Activated naive CD4-positive, alpha-beta T cell treated with anti-CD3 and anti-CD28 coated beads, Interleukin-2, amount 10 ng/mL, durations not matched to agents 7 days and 5 days (primary cell): ENCODE data around the gene JMJD8.
"Not testable (repeated sequence)": the region's sequence is repeated elsewhere in the genome, so short reads cannot be mapped to it uniquely, and the experiment has no call there.

Experiments used
- CTCF ChIA-PET: fragments of 350-600 bp; sonication (Branson Sonifier 250); formaldehyde crosslinking; loops from one replicate; lab custom pipeline; 2021; ENCODE audit warnings: antibody characterized with exemption; lab: Charles Lee
- DNase-seq: peaks from one replicate; pipeline ENCODE4 v3.0.0-alpha.2; 2020
- H3K27ac Mint-ChIP-seq: one replicate; pipeline ENCODE4 v1.8.0; 2021; ENCODE audit warnings: mild to moderate bottlenecking, moderate library complexity, mixed read lengths
- H3K27me3 Mint-ChIP-seq: one replicate; pipeline ENCODE4 v1.8.0; 2021; ENCODE audit warnings: mild to moderate bottlenecking, mixed read lengths
- H3K36me3 Mint-ChIP-seq: one replicate; pipeline ENCODE4 v1.8.0; 2021; ENCODE audit warnings: mixed read lengths
- H3K4me1 Mint-ChIP-seq: one replicate; pipeline ENCODE4 v1.8.0; 2021; ENCODE audit warnings: mixed read lengths
- H3K4me3 Mint-ChIP-seq: one replicate; pipeline ENCODE4 v1.8.0; 2021; ENCODE audit warnings: mild to moderate bottlenecking, moderate library complexity, mixed read lengths
- H3K9me3 Mint-ChIP-seq: one replicate; pipeline ENCODE4 v1.8.0; 2021; ENCODE audit warnings: mixed read lengths

JMJD8 gene

DNA sequence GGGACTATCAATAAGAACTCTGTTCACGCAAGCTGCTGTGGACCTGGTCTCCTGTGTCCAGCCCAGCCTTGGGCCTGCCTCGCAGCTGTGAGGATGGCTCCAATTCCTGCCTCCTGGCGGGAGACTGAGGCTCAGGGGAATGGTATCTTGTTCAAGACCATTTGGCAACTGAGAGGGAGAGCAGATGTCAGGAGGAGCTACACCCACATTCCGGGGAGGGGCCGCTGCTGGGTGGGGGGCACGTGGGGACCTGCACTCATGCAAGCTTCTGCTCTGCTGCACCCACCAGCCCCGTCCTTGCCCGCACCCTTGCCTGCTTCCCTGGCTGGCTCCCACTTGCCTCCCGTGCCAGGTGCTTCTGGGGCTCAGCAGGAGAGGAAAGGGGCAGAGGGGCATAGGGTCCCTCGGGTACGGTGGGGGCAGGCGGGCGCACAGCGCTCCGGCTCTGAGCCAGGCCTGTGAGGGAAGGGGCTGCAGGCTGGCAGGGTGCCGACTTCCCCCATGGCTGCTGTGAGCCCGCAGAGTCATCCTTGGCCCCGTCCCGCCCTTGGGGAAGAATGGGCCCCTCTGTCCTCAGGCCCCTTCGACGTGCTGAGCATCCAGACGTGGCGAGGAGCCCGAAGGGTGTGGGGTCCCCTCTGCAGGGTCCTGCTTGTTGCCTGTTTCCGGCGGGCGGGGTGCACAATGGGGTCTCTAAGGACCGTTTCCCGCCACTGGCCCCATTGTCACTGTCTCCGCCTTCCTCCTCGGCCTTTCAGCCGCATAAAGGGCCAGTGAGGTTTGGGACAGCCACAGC is 33.5 kb upstream of the JMJD8 start:
- CTCF ChIA-PET = no interaction called here
- Mint-ChIP-seq H3K27me3 (peaks cover 83% of the 10 kb centered on the region), H3K9me3 (no peaks in the 10 kb centered on the region), H3K27ac (no peak overlapping the region), H3K4me1 (peaks cover 29% of the 10 kb centered on the region), H3K4me3 (no peak overlapping the region), H3K36me3 (no peaks in the 10 kb centered on the region)
- DNase-seq = no peak

DNA sequence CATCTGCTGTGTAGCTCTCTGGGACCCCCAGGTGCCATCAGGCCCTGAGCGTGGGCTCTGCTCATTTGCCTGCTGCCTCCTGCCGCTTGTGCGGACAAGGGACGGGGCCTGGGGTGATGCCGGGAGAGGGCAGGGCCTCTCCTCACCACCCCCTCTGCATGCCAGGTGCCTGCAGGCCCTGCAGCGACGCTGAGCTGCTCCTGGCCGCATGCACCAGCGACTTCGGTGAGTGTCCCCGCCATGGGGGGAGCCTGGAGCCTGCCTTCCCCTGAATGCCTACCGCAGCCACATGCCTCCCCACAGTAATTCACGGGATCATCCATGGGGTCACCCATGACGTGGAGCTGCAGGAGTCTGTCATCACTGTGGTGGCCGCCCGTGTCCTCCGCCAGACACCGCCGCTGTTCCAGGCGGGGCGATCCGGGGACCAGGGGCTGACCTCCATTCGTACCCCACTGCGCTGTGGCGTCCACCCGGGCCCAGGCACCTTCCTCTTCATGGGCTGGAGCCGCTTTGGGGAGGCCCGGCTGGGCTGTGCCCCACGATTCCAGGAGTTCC is 32.7 kb upstream of the JMJD8 start:
- H3K27ac Mint-ChIP-seq = no peak overlapping the region
- peaks cover 27% of the 10 kb centered on the region for H3K4me1 Mint-ChIP-seq
- H3K4me3 Mint-ChIP-seq = no peak overlapping the region
- H3K36me3 Mint-ChIP-seq = no peaks in the 10 kb centered on the region
- CTCF ChIA-PET = interaction anchor here (0.9 kb wide), 1 partner anchor 19 kb away, joined by 3 read pairs; no protein-coding TSS in a partner anchor
- no peaks in the 10 kb centered on the region for H3K9me3 Mint-ChIP-seq
- no peak for DNase-seq
- peaks cover 80% of the 10 kb centered on the region for H3K27me3 Mint-ChIP-seq

DNA sequence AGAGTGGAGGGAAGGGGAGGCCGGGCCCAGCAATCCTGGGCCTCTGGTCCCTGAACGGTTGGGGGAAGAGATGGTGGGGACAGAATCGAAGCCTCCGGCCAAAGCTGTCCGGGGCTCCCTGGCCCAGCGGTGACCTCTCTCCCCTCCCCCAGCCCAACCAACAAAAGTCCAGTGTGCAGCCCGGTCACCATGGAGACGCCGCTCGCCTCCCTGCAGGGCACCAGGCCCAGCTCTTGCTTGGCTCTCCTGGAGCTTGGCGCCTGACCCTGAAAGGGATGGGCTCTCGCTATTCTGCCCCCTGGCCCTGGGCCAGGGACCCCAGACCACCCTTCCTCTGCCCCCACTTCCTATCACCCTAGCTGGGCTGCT is 32.0 kb upstream of the JMJD8 start:
- DNase-seq = no peak
- CTCF ChIA-PET = interaction anchor here (0.9 to 1.7 kb wide), 4 partner anchors 9 to 23 kb away, joined by 3 to 6 read pairs (median 4); partner anchors contain the start of gene CCDC78
- Mint-ChIP-seq H3K27me3 (peaks cover 82% of the 10 kb centered on the region), H3K4me1 (peaks cover 27% of the 10 kb centered on the region), H3K36me3 (no peaks in the 10 kb centered on the region), H3K4me3 (peak overlapping the region; percentile 61), H3K27ac (no peak overlapping the region), H3K9me3 (no peaks in the 10 kb centered on the region)

DNA sequence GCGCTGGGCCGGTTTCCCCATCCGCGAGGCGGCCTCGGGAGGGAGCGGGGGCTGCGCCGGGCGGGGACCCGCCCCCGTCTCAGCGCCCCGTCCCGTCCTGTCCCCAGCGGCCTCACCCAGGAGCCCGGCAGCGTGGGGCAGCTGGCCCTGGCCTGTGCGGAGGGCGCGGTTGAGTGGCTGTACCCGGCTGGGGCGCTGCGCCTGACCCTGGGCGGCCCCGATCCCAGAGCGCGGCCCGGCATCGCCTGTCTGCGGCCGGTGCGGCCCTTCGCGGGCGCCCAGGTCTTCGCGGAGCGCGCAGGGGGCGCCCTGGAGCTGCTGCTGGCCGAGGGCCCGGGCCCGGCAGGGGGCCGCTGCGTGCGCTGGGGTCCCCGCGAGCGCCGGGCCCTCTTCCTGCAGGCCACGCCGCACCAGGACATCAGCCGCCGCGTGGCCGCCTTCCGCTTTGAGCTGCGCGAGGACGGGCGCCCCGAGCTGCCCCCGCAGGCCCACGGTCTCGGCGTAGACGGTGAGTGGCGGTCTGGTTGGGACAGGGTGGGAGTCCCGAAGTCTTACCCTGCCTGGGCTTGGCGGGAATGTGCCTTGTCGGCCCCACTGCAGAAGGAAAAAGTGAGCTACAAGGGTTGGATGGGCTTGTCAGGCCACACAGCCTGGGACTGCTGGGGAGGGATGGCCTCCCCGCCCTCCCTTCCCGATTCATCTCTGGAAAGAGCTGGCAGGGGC is 31.5 kb upstream of the JMJD8 start:
- H3K36me3 Mint-ChIP-seq = no peaks in the 10 kb centered on the region
- peak; percentile 40 for DNase-seq
- H3K27me3 Mint-ChIP-seq = peaks cover 87% of the 10 kb centered on the region
- peaks cover 27% of the 10 kb centered on the region for H3K4me1 Mint-ChIP-seq
- H3K27ac Mint-ChIP-seq = no peak overlapping the region
- no peaks in the 10 kb centered on the region for H3K9me3 Mint-ChIP-seq
- peak overlapping the region; percentile 61 for H3K4me3 Mint-ChIP-seq
- CTCF ChIA-PET = interaction anchor here (0.9 to 6.7 kb wide), 7 partner anchors 9 to 69 kb away, joined by 3 to 94 read pairs (median 4); partner anchors contain the start of gene CCDC78

DNA sequence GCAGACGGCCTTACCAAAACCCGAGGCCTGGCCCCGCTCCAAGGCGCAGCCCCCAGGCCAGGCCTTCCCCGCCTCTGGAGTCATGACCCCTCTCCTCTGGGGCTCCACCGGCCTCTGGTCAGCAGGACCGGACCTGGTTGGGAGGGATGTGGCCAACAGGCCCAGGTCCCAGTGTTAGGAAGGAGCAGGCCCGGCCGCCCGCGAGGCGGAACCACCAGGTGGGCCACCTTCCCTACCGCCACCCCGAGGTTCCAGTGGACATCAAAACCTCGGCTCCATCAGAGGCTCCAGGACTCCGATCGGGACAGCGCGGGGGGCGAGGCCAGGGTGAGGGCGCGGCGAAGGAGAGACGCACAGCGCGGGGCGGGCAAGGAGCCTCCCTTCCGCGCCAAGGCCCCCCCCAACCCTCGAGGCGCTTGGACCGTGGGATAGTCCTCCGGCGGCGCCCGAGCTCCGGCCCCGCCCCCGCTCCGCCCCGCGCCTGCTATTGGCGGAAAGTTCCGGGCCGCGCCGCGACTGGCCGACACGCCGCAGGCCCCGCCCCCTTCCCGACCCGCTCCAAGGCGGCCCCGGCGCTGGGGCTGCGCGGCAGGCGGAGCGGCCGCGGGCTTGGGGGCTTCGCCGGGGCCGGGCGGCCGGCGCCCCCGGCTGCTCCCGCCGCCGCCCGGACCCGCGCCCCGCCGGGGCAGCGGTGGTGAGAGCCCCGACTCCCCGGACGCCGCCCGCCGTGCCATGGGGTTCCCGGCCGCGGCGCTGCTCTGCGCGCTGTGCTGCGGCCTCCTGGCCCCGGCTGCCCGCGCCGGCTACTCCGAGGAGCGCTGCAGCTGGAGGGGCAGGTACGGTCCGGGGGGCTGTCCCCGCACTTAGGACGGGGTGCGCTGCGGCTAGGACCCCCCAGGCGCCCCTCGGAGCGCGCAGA is 30.7 kb upstream of the JMJD8 start, which contains the start of gene METRN:
TSS of gene METRN (plus strand) at position 561 of the 919 bp plus-strand sequence. CDS start at position 733, 172 bp downstream.
- Mint-ChIP-seq H3K9me3 (no peaks in the 10 kb centered on the region), H3K27ac (no peak within 1 kb of the TSS), H3K4me3 (peak within 1 kb of the TSS; percentile 61), H3K27me3 (peaks cover 87% of the 10 kb centered on the region), H3K36me3 (no peaks in the 10 kb centered on the region), H3K4me1 (peaks cover 19% of the 10 kb centered on the region)
- DNase-seq = peak; percentile 93
- CTCF ChIA-PET = interaction anchor here (1.0 to 6.7 kb wide), 5 partner anchors 11 to 70 kb away, joined by 3 to 94 read pairs (median 4); partner anchors contain the start of gene CCDC78

DNA sequence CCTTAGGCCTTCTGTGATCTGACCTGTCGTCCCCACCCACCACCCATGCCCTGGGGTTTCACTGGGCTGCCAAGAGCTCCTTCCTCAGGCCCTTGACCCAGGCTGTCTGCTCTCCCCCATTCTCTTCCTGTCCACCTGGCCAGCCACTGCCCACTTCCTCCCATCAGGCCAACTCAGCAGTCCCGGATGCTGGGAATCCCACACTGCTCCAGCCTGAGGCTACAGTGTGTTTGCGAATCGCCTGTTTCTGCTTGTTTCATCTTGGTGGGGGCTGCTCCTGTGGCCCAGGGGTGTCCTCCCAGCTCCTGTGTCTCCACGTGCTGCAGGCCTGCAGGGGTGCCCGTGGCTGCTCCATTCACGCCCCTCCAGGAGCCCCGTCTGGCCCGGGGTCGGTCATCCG is 29.9 kb upstream of the JMJD8 start:
- Mint-ChIP-seq H3K36me3 (no peaks in the 10 kb centered on the region), H3K27me3 (peaks cover 89% of the 10 kb centered on the region), H3K4me3 (no peak overlapping the region), H3K27ac (no peak overlapping the region), H3K9me3 (no peaks in the 10 kb centered on the region), H3K4me1 (peaks cover 12% of the 10 kb centered on the region)
- no peak for DNase-seq
- CTCF ChIA-PET = interaction anchor here (1.0 to 6.7 kb wide), 7 partner anchors 12 to 71 kb away, joined by 3 to 94 read pairs (median 10); partner anchors contain the start of gene CIAO3

DNA sequence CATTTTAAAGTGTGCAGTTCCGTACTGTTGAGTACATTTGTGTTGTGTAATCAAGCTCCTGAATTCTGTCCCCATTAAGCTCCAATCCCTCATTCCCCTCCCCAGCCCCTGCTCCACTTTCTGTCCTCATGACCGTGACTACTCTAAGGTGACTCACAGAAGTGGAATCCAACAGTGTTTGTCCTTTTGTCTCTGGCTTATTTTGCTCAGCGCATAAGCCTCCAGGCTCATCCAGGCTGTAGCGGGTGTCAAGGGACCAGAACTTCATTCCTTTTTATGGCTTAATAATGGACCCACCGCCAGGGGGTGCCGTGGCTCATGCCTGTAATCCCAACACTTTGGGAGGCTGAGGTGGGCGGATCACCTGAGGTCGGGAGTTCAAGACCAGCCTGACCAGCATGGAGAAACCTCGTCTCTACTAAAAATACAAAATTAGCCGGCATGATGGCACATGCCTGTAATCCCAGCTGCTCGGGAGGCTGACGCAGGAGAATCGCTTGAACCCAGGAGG is 28.7 kb upstream of the JMJD8 start:
- H3K27ac Mint-ChIP-seq, H3K9me3 Mint-ChIP-seq, H3K4me3 Mint-ChIP-seq, H3K36me3 Mint-ChIP-seq: not testable (repeated sequence)
- DNase-seq = peak; percentile 69
- CTCF ChIA-PET = interaction anchor here (0.7 to 6.7 kb wide), 17 partner anchors 8 to 390 kb away, joined by 3 to 94 read pairs (median 7); partner anchors contain the start of genes ANTKMT, CCDC78, CIAO3 and HAGHL
- H3K27me3 Mint-ChIP-seq = peaks cover 89% of the 10 kb centered on the region
- peaks cover 12% of the 10 kb centered on the region for H3K4me1 Mint-ChIP-seq

DNA sequence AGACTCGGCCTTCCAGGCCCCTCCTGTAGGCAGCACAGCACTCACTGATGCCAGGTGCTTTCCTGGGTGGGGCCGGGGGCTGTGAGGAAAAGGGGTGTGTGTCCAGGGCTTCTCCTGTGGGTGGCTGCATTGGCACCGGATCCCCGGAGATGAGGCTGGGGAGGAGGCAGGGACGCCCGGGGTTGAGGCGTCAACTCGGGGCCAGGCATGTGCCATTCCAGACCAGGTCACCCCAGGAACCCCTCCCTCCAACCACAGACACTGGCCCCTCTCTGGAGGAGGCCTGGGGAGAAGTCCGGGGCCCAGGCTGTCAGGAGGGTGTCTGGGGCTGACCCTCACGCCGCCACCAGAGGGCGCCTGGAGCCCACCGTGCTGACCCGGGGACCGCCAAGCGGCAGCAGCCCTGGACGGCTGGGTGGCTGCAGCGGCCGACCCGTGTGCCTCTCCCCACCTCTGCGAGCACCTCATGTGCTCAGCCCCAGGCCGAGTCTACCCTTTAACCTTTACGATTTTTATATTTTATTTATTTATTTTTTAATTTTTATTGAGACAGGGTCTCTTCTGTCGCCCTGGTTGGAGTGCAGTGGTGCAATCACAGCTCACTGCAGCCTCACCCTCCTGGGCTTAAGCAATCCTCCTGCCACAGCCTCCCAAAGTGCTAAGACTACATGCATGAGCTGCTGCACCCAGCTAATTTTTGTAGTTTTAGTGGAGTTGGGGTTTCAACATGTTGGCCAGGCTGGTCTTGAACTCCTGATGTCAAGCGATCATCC is 27.6 kb upstream of the JMJD8 start:
- Mint-ChIP-seq H3K36me3 (no peaks in the 10 kb centered on the region), H3K4me1 (peaks cover 12% of the 10 kb centered on the region), H3K9me3 (no peaks in the 10 kb centered on the region), H3K4me3 (no peak overlapping the region), H3K27ac (no peak overlapping the region), H3K27me3 (peaks cover 89% of the 10 kb centered on the region)
- peak; percentile 84 for DNase-seq
- CTCF ChIA-PET = interaction anchor here (0.6 to 6.7 kb wide), 17 partner anchors 8 to 391 kb away, joined by 3 to 94 read pairs (median 7); partner anchors contain the start of genes ANTKMT, CCDC78, CIAO3 and HAGHL

DNA sequence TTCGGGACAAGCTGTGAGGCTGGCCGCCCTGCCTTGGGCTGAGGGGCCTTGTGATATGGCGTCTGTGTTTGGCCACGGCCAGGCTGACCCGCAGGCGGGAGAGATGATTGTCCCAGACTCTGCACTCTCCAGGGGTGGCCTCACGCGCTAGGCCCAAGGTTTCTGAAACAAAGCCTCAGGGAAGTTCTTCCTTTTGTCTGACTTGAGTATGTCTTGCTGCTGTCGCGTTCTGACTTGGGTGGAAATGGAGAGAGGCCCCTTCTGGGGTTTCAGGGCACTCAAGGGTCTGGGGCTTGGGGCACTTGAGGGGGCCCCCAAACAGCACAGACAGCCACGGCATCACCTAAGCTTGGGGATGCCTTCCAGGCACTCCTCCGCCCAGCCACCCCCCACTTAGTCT is 26.9 kb upstream of the JMJD8 start:
- CTCF ChIA-PET = interaction anchor here (1.5 to 6.7 kb wide), 2 partner anchors 70 to 74 kb away, joined by 3 to 94 read pairs; no protein-coding TSS in a partner anchor
- Mint-ChIP-seq H3K36me3 (no peaks in the 10 kb centered on the region), H3K27me3 (peaks cover 89% of the 10 kb centered on the region), H3K4me1 (peaks cover 12% of the 10 kb centered on the region), H3K9me3 (no peaks in the 10 kb centered on the region), H3K27ac (no peak overlapping the region), H3K4me3 (no peak overlapping the region)
- DNase-seq = no peak

DNA sequence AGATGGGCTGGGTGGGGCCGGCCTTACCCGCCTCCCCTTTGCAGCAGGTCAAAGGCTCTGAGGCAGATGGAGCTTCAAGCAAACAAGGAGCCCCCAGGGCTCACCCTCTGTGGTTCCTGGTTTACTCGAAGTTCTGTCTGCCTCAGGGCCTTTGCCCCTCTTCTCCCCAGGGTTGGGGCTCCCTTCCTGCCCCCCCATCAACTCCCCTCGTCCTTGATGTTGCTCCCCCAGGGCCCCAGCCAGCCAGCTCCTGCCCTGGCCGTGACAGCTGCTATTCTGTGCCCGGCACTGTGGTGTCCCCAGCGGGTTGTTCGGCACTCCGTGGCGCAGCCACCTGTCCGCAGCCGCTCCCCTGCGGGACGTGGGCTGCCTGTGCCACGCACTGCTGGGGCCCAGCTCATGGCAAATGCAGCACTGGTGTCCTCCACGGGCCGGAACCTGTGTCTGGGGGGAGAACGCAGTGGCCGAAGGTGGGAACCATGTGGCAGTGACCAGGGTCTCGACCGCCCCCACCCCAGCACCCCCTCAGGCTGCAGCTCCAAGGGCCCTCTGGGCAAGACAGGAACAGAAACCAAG is 26.5 kb upstream of the JMJD8 start:
- H3K27me3 Mint-ChIP-seq = peaks cover 86% of the 10 kb centered on the region
- H3K27ac Mint-ChIP-seq = no peak overlapping the region
- H3K4me3 Mint-ChIP-seq = no peak overlapping the region
- H3K36me3 Mint-ChIP-seq = no peaks in the 10 kb centered on the region
- CTCF ChIA-PET = interaction anchor here (0.8 to 6.7 kb wide), 3 partner anchors 10 to 74 kb away, joined by 3 to 94 read pairs (median 6); partner anchors contain the start of gene ANTKMT
- H3K9me3 Mint-ChIP-seq = no peaks in the 10 kb centered on the region
- peaks cover 10% of the 10 kb centered on the region for H3K4me1 Mint-ChIP-seq
- DNase-seq = no peak

DNA sequence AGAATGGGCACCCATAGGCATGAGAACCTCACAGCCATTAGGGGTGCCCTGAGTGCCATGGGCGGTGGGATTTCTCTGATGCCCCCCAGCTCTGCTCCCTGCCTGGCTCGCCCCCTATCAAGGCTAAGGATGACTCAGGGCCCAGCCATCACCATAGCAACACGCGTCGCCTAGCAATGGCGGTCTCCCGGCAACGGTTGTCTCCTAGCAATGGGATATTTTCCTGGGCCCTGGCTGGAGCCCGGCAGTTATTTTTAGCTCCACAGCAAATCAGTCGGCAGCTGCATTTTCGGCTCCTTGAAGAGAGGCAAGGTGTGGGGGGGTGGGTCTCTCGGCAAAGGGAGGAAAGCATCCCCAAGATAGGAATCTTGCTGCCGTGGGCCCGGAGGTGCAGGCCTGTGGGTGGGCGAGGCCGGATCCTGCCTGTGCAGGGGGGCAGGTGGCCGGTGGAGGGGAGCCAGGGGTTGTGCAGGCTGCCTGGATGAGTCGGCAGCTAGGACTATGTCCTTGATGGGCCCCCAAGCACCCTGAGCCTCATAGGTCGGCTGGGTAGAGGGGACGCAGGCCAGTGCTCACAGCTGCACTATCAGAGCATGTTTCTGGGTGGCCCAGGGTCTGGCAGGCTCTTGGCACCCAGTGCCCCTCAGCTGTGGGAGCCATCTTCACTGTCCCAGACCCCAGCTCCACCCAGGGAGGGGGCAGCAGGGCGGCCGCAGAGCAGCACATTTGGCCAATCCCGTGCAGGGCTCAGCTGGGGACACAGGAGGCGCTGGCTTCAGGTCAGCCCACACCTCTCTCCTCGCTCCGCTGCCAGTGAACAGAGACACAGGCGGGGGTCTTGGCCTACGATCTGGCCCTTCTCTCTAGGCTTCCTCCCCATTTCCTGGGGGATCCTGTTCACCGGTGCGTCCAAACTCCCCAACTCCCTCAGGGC is 25.7 kb upstream of the JMJD8 start:
- Mint-ChIP-seq H3K36me3 (no peaks in the 10 kb centered on the region), H3K4me3 (no peak overlapping the region), H3K27ac (no peak overlapping the region), H3K4me1 (peaks cover 10% of the 10 kb centered on the region), H3K27me3 (peaks cover 88% of the 10 kb centered on the region), H3K9me3 (no peaks in the 10 kb centered on the region)
- CTCF ChIA-PET = interaction anchor here (0.8 to 6.7 kb wide), 3 partner anchors 10 to 75 kb away, joined by 3 to 94 read pairs (median 6); partner anchors contain the start of gene ANTKMT
- DNase-seq = no peak
